Measurements from ENCODE around the gene SIMC1.

SIMC1 gene

DNA sequence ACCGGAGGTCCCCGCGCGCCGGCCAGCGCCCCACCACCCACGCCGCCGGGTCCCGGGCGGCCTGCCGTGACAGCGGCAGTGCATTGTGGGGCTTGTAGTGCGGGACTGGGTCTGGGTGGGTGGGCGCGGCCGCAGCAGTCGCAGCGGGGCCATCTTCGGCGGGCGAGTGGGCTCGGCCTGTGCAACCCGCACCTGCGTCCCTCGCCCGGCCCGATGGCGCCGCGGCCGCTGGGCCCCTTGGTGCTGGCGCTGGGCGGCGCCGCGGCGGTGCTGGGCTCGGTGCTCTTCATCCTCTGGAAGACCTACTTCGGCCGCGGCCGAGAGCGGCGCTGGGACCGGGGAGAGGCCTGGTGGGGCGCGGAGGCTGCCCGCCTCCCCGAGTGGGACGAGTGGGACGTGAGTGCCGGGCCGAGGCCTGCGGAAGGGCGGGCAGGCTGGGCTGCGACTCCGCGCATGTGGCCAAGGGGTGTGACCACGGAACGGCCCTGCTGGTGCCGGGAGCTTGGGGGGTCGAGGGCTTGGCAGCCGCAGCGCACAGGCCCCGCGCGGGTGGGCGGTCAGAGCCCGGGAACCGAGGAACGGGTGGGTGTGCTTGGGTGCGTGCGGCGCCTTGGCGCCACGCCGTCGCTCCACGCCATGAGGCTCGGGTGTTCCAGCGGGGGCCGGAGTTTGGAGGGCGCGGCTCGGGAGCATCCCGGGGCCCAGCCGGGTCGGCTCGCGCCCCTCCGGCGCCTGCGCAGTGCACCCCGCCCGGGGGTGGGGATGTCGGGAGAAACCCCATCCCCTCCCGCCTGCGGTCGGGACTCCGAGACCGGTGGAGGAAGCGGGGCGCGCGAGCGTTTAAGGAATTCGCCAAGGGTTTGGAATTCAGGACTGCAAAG is 127.4 kb downstream of the SIMC1 start, which contains the start of gene ARL10:
Gene ARL10 (plus strand): TSS at position 137 of the 881 bp plus-strand sequence. CDS start 77 bp downstream, at position 214.
- DNase-seq, result peak; percentile 58

GRCh38 chr5:176366232-176366894 is 128.1 kb downstream of the SIMC1 start:
- no peak for DNase-seq

GRCh38 chr5:176368726-176369125 is 130.5 kb downstream of the SIMC1 start:
- DNase-seq, result no peak

DNA sequence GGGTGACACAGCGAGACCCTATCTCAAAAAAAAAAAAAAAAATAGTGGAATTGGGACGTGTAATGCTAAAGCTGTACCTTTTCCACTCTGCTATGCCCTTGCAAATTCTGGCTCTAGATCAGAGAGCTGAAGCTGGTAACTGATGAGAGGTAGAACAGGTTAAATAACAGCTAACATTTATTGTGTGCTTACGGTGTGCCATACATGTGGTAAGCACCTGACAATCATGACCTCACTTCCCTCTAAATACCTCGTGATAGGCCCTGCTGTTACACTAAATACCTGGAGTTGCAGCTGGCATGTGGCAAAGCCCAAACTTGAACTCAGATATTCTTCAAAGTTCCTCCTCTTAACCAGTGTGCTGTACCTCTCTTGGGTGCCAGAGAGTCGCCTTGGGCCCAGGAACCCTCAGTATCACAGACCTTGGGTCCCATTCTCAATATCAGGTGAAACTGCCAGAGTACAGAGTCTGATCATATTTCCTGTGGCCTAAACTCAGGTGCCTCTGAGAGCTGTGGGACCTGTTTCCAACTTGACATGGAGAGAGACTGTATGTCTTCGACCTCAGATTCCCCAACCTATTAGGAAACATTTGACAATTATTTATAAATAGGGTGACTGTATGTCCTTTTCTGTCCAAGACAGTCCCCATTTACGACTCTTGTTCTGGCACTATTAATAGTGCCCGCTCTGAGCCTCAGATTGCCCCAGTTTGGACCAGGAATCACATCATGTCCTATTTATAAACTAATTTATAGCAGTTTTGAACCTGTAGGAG is 131.9 kb downstream of the SIMC1 start:
- DNase-seq, result no peak

- DNase-seq, result no peak
These were observed 133.7 kb downstream of the SIMC1 start for GRCh38 chr5:176371621-176372539.

DNA sequence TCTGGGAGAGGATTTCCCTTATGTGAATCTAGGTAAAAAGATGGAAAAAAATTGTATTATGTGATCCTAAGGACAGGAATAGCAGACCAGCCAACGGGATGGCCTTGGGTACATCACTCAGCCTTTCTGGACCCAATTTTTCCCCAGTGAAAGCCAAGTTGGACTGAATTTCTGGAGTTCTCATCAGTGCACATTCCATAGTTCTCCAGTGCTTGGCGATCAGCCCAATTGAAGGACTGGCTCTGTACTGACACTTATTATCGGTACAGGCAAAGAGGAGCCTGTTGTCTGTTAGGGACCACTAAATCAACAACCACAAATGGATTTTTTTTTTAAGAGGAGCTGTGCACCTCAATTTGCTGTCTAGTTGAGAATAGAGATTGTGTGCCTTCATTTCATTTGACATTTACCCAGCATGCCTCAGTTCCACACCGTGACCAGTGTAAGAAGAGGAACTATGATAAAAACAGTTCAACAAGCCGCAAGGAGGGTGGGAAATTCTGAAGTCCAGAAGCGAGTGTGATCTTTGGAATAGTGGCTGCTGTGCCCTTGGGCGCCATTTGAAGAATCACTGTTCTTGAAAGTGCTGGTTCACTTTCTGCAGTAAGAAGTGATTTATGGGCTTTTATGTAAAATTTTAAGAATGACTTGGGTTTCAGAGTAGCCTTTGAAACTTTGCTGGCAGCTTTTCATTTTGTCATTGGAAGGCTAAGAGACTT is 135.0 kb downstream of the SIMC1 start:
- DNase-seq, result no peak

DNA sequence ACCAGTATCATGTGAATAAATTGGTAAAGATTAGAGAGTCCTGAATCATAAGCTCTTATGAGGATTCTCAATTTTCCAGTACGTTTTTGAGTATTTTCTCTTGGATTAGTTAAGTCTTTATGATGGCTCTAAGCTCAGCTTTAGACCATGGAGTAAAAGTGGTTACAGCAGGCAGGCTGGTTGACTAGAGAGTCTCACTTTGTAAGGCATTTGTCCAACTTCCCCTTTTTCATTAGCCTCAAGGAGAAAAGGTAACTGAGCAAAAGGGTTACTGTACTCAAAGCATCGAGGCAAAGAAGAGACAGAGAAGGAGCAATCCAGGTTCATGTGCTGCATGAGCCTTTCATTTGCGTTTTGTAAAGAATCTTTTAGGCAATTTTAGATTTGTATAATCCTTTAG is 141.7 kb downstream of the SIMC1 start:
- no peak for DNase-seq

DNA sequence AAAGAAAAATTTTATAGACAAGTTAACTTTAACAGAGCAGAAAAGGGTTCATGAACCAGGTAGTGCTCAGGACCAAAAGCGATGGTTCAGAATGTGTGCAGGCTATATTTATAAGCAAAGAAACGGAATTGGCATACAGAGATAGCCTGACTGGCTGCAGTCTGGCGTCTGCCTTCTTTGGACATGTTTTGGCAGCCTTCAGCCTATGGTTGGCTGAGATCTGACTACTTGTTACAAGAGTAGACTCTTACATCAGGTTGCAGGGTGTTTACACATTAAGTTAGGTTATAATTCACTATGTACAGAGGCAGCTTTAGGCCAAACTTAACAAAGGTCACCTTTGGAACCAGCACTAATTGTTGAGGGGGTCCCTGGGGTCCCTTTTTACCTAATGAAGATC is 143.2 kb downstream of the SIMC1 start:
- DNase-seq, result no peak

GRCh38 chr5:176381979-176382378 is 143.8 kb downstream of the SIMC1 start:
- DNase-seq, result no peak

DNA sequence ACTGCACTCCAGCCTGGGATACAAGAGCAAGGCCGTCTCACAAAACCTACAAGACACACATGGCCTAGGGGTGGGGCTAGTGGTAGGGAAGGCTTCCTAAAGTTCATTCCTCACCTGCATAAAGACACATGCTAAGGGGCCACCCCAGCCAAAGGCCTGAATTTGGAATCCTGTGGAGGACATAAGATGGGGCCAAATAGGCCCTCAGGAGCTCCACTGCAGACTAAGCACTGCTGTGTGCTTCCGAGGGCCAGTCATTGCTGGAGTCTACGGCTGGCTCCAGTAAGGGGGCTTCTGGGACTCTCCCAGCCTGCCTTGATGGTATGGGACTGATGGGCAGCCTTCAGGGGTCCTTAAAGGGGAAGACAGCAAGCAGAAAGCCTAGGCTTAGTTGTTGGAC is 144.5 kb downstream of the SIMC1 start:
- no peak for DNase-seq

GRCh38 chr5:176383248-176383905 is 145.2 kb downstream of the SIMC1 start:
- no peak for DNase-seq

DNA sequence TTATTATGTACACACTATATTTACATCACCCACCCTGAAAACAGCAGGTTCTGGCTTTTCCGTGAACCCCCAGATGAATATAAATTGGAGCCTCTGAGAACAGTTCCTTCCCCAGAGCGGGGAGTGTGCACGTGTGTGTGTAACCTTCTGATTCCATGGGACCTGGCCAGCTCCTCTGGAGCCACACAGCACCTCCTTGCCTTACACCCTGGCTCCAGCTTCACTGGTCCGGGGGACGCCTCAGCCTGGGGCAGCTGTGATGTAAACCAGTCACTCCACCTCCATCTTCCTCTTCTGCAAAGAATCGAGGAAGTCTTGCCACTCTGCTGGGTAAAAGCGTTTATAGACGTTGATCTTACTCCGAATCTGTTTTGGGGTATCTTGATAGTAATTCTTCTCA is 145.7 kb downstream of the SIMC1 start:
- DNase-seq, result no peak

DNA sequence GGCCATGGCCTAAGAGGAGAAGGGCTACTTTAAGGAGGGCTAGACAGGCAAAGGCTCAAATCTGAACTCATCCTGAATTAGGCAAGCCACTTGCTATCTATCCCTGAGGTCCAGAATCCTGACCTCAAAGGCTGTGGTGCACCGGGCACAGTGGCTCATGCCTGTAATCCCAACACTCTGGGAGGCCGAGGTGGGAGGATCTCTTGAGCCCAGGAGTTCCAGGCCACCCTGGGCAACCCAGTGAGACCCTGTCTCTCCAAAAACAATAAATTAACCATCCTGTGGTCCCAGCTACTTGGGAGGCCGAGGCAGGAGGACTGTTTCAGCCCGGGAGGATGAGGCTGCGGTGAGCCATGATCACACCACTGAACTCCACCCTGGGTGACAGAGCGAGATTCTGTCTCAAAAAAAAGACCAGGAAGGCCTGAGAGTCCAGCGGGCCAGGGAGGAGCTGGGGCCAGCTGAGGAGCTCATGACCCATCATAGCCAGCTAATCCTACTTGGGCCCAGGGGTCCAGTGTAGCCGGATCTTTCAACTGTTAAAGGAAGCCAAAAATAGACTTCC is 146.2 kb downstream of the SIMC1 start:
- DNase-seq, result no peak

- DNase-seq, result no peak
These were observed 146.8 kb downstream of the SIMC1 start for GRCh38 chr5:176384991-176385390.

- DNase-seq, result no peak
These were observed 148.3 kb downstream of the SIMC1 start for GRCh38 chr5:176386491-176386890.

- no peak for DNase-seq
These were observed 149.2 kb downstream of the SIMC1 start for GRCh38 chr5:176387384-176387925.

GRCh38 chr5:176388003-176388443 is 149.8 kb downstream of the SIMC1 start:
- no peak for DNase-seq

DNA sequence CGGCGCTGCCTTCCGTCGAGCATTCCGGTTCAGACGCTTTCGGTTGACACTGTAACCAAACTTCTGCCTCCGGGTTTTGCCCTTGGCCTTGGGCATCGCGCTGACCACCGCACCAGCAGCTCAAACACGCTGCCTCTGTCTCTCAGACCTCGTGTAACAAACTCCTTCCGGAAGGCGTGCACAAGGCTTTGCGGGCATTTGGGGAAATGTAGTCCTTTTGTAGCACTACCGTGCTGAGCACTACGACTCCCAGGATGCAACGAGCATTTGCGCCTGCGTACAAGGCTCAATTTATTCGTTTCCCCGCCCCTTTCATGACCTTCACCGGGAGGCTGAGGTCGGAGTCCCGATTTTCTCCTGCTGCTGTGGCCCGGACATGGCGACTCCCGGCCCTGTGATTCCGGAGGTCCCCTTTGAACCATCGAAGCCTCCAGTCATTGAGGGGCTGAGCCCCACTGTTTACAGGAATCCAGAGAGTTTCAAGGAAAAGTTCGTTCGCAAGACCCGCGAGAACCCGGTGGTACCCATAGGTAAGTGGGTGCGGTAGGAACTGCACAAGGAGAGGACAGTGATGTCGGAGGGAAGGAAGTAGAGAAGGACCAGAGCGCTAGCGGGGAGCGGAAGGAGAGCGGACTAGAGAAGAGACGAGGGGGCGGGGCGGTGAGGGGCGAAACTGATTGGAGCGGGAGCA is 150.4 kb downstream of the SIMC1 start, which contains the start of the genes HIGD2A and NOP16:
Gene HIGD2A (plus strand): TSS at position 308 of the 691 bp plus-strand sequence. CDS start 69 bp downstream, at position 377.
Gene NOP16 (minus strand): TSS at position 155 of the 691 bp plus-strand sequence. CDS start 59 bp downstream, at position 96.
- DNase-seq, result peak; percentile 99
